DOHH2 (cell line): Measurements from ENCODE around the gene OR7G2.

ENCODE experiments used
- H3F3A ChIP-seq: fragments of 200-600 bp; sonication (generic), shearing (Covaris generic); 2 replicates; pipeline ENCODE4 v1.6.0; 2016; ENCODE audit warnings: antibody characterized with exemption, mild to moderate bottlenecking; ENCODE audit not compliant: control insufficient read depth, insufficient read depth
- H3K27ac ChIP-seq: fragments of 200-600 bp; sonication (generic); 2 replicates; pipeline ENCODE4 v1.5.1; 2014; ENCODE audit warnings: low read depth, mild to moderate bottlenecking, low read length, moderate library complexity
- H3K27me3 ChIP-seq: fragments of 200-600 bp; sonication (generic); 2 replicates; pipeline ENCODE4 v1.6.1; 2014; ENCODE audit warnings: mild to moderate bottlenecking, low read length, mixed read lengths; ENCODE audit not compliant: control insufficient read depth
- H3K36me3 ChIP-seq: fragments of 200-600 bp; sonication (generic); 2 replicates; pipeline ENCODE4 v1.6.1; 2014; ENCODE audit warnings: mild to moderate bottlenecking, low read length, moderate library complexity, mixed read lengths; ENCODE audit not compliant: control insufficient read depth
- H3K4me1 ChIP-seq: fragments of 200-600 bp; sonication (generic); 2 replicates; pipeline ENCODE4 v1.6.1; 2014; ENCODE audit warnings: mild to moderate bottlenecking, low read length, mixed read lengths; ENCODE audit not compliant: control insufficient read depth
- H3K4me2 ChIP-seq: fragments of 200-600 bp; sonication (generic); 2 replicates; pipeline ENCODE4 v1.6.0; 2014; ENCODE audit warnings: mild to moderate bottlenecking, low read length, moderate library complexity
- H3K4me3 ChIP-seq: fragments of 200-600 bp; sonication (generic); 2 replicates; pipeline ENCODE4 v1.5.1; 2014; ENCODE audit warnings: mild to moderate bottlenecking, low read length, mixed read lengths
- H3K79me2 ChIP-seq: fragments of 200-600 bp; sonication (generic); 2 replicates; pipeline ENCODE4 v1.6.1; 2014; ENCODE audit warnings: mild to moderate bottlenecking, low read length, mixed read lengths; ENCODE audit not compliant: control insufficient read depth
- H3K9me2 ChIP-seq: fragments of 200-600 bp; sonication (generic); replicated peaks from 2 replicates; pipeline ENCODE4 v1.6.1; 2014; ENCODE audit warnings: mild to moderate bottlenecking, low read length, mixed read lengths; ENCODE audit not compliant: control insufficient read depth
- H3K9me3 ChIP-seq: fragments of 200-600 bp; sonication (generic); 2 replicates; pipeline ENCODE4 v1.6.1; 2014; ENCODE audit warnings: antibody characterized with exemption, low read length, mixed read lengths; ENCODE audit not compliant: control insufficient read depth, insufficient read depth
- H4K20me1 ChIP-seq: fragments of 200-600 bp; sonication (generic); 2 replicates; pipeline ENCODE4 v1.6.0; 2014; ENCODE audit warnings: low read depth, mild to moderate bottlenecking, antibody characterized with exemption, low read length, moderate library complexity; ENCODE audit not compliant: control insufficient read depth, insufficient read depth
- EZH2phosphoT487 ChIP-seq: fragments of 200-600 bp; sonication (generic); IDR thresholded peaks from 2 replicates; pipeline ENCODE4 v1.6.1; 2017; ENCODE audit warnings: borderline replicate concordance, mild to moderate bottlenecking, antibody characterized with exemption, low read length, moderate library complexity, mixed read lengths
- TF ChIP-seq, protein P1 (sequence below): fragments of 200-600 bp; sonication (generic); IDR thresholded peaks from one replicate; pipeline ENCODE4 v1.5.1; 2014; ENCODE audit warnings: antibody characterized with exemption, mild to moderate bottlenecking, low read depth, low read length; ENCODE audit not compliant: poor library complexity, severe bottlenecking

The OR7G2 gene

DNA sequence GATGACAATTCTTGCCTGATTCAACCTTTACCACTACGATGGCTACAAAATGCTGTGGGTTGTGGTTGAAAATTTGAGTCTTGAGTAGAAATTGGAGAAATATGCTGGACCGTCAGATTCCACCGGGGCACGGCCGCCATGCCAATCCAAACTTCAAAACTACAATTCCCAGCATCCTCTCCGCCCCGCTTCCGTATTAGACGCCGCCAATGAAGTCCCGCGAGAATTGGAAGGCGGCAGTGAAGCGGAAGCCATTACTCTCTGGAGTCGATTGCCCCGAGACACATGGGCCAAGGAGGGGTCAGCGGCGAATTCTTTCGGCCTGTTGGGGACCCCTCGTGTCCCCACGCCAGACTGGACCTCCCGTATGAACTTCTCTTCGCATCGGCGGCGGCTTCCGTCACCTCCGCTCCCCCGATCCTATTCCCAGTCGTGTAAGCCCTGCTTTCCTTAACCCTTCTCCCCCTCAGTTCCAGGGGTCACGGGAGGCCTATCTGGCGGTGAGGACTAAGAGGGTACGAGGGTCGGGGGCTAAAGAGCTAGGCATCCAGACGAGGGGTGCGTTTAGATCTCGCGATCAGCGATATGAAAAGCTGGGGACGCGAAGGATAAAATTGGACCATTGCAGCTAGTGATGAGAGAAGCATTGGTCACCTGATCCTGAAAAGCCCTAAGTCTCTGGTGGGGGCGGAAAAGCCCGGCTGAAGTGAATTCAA lies 33.0 kb upstream of the OR7G2 start, which contains the start of gene ZNF317:
Gene ZNF317 (plus strand): TSS at position 239 of the 716 bp plus-strand sequence. CDS start 15,620 bp downstream, outside the sequence.
- Histone ChIP-seq H3K36me3 (peaks cover 43% of the 10 kb centered on the region), H3K9me2 (no peaks in the 10 kb centered on the region), H3K27ac (peak within 1 kb of the TSS; percentile 51), H4K20me1 (no peaks in the 10 kb centered on the region), H3K4me2 (peak within 1 kb of the TSS; percentile 91), H3K27me3 (no peaks in the 10 kb centered on the region), H3K4me1 (peaks cover 19% of the 10 kb centered on the region), H3F3A (no peaks in the 10 kb centered on the region), H3K79me2 (peaks cover 52% of the 10 kb centered on the region), H3K4me3 (peak within 1 kb of the TSS; percentile 99), H3K9me3 (peaks cover 26% of the 10 kb centered on the region)
- no peak for TF ChIP-seq EZH2phosphoT487
- TF ChIP-seq, protein P1, sequence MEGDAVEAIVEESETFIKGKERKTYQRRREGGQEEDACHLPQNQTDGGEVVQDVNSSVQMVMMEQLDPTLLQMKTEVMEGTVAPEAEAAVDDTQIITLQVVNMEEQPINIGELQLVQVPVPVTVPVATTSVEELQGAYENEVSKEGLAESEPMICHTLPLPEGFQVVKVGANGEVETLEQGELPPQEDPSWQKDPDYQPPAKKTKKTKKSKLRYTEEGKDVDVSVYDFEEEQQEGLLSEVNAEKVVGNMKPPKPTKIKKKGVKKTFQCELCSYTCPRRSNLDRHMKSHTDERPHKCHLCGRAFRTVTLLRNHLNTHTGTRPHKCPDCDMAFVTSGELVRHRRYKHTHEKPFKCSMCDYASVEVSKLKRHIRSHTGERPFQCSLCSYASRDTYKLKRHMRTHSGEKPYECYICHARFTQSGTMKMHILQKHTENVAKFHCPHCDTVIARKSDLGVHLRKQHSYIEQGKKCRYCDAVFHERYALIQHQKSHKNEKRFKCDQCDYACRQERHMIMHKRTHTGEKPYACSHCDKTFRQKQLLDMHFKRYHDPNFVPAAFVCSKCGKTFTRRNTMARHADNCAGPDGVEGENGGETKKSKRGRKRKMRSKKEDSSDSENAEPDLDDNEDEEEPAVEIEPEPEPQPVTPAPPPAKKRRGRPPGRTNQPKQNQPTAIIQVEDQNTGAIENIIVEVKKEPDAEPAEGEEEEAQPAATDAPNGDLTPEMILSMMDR: no peak

DNA sequence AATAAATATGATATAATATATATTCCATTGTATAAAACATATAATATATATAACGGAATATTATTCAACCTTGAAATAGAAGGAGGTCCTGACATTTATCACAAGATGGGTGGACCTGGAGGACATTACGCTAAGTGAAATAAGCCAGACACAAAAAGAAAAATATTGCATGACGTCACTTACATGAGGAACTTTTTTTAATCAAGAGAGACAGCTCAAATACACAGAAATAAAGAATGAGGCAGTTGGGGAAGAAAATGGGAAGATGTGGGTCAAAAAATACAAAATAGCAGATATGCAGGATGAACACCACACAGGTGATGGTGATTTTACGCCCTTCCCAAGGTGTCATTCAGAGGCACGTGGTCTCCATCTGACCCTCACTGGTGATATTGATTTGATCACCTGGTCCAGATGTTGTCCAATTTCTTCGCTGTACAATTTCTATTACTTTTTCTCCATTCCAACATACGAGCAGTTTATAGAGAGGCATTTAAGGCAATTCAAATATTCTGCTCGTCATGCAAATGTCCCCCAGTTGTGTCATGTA lies 32.4 kb upstream of the OR7G2 start:
- no peaks in the 10 kb centered on the region for H3F3A ChIP-seq

DNA sequence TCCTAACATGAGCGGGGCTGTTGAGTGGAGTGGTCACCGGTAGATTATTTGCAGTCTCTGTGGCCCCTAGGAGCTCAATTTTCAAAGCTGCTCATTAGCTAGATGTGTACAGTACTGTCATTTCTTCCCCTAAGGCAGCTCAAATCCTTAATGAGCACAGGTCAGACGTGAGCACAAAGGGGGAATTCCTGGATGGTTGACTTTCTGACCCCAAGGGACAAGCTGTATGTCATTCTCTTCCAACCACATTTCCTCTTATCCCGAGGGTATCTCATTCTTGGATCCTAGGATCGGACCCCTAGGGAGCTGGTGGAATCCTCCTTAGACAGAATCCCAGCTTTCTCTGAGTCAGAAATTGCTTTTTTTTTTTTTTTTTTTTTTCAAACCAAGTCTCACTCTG lies 25.1 kb upstream of the OR7G2 start:
- Histone ChIP-seq H3K27ac (no peak overlapping the region), H3K4me3 (no peak overlapping the region), H3K36me3 (no peaks in the 10 kb centered on the region), H3F3A (no peaks in the 10 kb centered on the region), H3K27me3 (no peaks in the 10 kb centered on the region), H3K4me1 (no peaks in the 10 kb centered on the region), H3K4me2 (no peak overlapping the region), H3K9me3 (no peaks in the 10 kb centered on the region), H4K20me1 (no peaks in the 10 kb centered on the region), H3K79me2 (no peaks in the 10 kb centered on the region), H3K9me2 (no peaks in the 10 kb centered on the region)
- TF ChIP-seq EZH2phosphoT487: no peak
- TF ChIP-seq, protein P1: no peak

More for the DNA sequence above, 32.4 kb upstream of the OR7G2 start:
- no peaks in the 10 kb centered on the region for H3K9me2 ChIP-seq
- peak overlapping the region; percentile 91 for H3K4me2 ChIP-seq
- H3K9me3 ChIP-seq: peaks cover 20% of the 10 kb centered on the region
- no peak overlapping the region for H3K27ac ChIP-seq
- H4K20me1 ChIP-seq: no peaks in the 10 kb centered on the region
- TF ChIP-seq EZH2phosphoT487: no peak
- TF ChIP-seq, protein P1: no peak
- H3K36me3 ChIP-seq: peaks cover 37% of the 10 kb centered on the region
- peaks cover 19% of the 10 kb centered on the region for H3K4me1 ChIP-seq
- H3K4me3 ChIP-seq: peak overlapping the region; percentile 99
- H3K27me3 ChIP-seq: no peaks in the 10 kb centered on the region
- peaks cover 46% of the 10 kb centered on the region for H3K79me2 ChIP-seq
